ENCODE results near the gene ABR.
"Not testable (repeated sequence)": the region's sequence is repeated elsewhere in the genome, so short reads cannot be mapped to it uniquely, and the experiment has no call there.

ABR gene

GRCh38 chr17:1095090-1095852 is 84.5 kb downstream of the ABR start:
- no peak for DNase-seq (ENCODE audit: low spot score)

- DNase-seq (ENCODE audit: low spot score) = no peak
Observed at GRCh38 chr17:1094591-1094990, 85.2 kb downstream of the ABR start.

GRCh38 chr17:1091900-1092299 is 87.9 kb downstream of the ABR start:
- no peak for DNase-seq (ENCODE audit: low spot score)

DNA sequence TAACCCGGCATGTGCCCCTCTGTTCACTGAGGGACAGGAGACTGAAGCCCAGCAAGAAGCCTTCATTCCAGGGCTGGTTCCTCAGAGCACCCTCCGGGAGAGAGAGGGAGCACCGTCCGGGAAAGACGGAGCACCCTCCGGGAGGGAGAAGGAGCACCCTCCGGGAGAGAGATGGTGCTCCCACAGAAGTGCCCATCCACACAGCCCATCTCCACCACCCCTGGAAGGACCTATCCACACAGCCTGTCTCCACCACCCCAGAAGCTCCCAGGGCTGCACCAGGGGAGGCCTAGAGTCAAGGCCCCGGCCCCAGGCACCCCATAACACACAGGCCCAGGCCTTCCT is 88.6 kb downstream of the ABR start:
- no peak for DNase-seq (ENCODE audit: low spot score)

- no peak for DNase-seq (ENCODE audit: low spot score)
Observed at GRCh38 chr17:1090465-1091189, 89.2 kb downstream of the ABR start.

- DNase-seq (ENCODE audit: low spot score) = no peak
Observed at GRCh38 chr17:1089915-1090314, 89.9 kb downstream of the ABR start.

- DNase-seq (ENCODE audit: low spot score) = no peak
Observed at GRCh38 chr17:1087381-1088241, 92.2 kb downstream of the ABR start.

DNA sequence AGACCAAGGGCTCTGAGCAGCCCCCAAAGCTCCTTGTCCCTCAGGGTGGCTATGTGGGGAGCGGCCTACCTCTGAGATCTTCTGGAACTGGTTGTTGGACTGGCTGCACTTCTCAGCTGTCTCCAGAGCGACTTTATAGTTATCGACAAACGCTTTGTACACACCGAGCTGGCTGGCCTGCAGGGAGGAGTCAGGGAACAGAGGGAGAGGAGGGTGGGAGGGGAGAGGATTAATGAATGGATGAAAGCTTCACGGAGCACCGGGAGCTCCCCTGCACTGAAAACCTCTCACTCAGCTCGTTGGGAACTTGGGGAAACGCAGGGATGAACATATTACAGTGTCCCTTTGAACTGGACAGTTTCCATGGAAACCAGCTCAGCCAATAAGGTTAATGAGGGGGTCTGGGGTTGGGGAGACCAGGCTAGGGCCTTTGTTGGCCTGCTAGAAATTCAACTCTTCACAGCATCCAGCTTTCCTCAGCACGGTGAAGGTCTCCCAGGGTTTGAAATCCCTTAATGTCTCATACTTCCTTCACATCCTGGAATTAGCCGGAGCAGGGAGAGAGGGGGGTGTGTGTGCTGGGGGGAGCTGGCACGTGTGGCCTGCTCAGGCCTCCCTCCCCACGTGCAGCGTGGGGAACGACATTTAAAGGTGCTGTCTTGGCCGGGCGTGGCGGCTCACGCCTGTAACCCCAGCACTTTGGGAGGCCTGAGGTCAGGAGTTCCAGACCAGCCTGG is 96.2 kb downstream of the ABR start:
- no peak for DNase-seq (ENCODE audit: low spot score)

GRCh38 chr17:1082579-1082978 is 97.2 kb downstream of the ABR start:
- no peak for DNase-seq (ENCODE audit: low spot score)

- no peak for DNase-seq (ENCODE audit: low spot score)
Observed at GRCh38 chr17:1078831-1079561, 100.8 kb downstream of the ABR start.

- no peak for DNase-seq (ENCODE audit: low spot score)
Observed at GRCh38 chr17:1077986-1078711, 101.6 kb downstream of the ABR start.

DNA sequence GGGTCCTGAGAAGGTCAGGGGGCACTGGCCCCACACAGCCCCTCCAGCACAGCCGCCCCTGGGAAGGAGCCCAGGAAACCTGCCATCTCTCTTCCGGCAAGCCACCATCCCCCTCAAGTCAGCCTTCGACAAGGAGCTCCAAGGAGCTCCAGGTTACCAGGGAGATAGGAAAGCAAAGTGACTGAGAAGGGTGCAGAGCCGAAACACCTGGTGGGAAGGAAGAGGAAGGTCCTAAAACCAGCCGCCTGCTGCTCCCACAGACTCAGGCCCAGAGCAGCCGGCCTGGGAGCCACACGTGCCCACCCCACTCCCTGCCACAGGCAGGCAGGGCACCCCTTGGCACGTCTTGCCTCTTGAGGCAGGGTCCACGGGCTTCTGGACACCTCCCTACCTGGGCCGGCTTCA is 102.2 kb downstream of the ABR start:
- no peak for DNase-seq (ENCODE audit: low spot score)

GRCh38 chr17:1076982-1077302 is 102.8 kb downstream of the ABR start:
- DNase-seq (ENCODE audit: low spot score) = no peak

GRCh38 chr17:1076299-1076981 is 103.3 kb downstream of the ABR start:
- no peak for DNase-seq (ENCODE audit: low spot score)

- no peak for DNase-seq (ENCODE audit: low spot score)
Observed at GRCh38 chr17:1074886-1075605, 104.7 kb downstream of the ABR start.

- not testable (repeated sequence) for DNase-seq (ENCODE audit: low spot score)
Observed at GRCh38 chr17:1073963-1074625, 105.7 kb downstream of the ABR start.

DNA sequence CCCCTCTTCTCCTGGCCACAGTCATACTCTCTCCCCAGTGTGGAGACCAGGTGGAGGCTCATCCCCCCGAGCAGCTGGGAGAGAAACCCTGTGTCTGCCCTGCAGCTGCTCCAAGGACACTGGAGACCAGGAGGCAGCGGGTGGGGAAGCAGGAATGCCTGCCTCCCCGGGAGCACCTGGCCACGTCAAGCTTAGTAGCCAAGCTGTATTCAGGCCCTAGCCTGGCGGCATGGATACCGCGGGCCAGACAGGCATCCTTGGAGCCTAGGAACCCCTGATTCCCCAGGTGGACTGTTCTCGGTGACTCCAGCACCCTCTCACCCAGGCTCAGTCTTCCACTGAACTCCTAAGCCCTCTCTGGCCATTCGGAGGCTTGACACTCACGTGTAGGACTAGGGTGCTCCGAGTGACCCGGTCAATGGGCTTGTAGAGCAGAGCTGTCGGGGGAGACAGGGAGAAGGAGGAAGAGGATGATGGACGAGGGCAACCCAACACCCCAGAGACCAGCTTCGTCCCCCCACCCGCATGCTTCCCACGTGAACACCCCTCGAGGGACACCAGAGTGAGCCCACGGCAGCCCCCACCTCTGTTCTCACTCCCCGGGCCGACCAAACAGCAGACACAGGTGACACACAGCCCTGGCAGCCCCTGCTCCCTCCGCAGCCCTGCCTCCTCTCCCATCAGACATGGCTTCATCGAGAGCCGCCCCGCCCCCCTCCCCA is 106.4 kb downstream of the ABR start:
- DNase-seq (ENCODE audit: low spot score) = no peak

DNA sequence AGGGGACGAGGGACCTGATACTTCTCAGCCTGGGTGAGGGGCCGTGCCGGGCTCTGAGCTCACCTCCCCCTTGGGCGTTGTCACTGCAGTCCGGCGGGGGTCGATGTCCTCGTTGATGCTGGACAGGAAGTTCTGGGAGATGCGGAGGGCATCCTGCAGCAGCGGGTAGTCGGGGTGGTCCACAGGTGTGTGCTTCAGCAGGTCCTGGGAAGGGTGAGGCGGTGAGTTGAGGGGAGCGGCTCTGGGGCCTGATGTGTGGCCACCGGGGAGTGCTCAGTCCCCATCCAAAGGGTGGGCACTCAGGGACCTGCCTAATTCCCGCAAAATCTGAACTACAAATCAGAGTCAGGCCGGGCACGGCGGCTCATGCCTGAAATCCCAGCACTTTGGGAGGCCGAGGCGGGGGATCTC is 107.2 kb downstream of the ABR start:
- no peak for DNase-seq (ENCODE audit: low spot score)
